Lung (tissue), 12 donors: Measurements from ENCODE around the gene ECM2. TPM values are rescaled to one million over a fixed set of nuclear protein-coding genes. Genes with fewer than 3 reads are reported as not detected.

Experiments used
- ATAC-seq: fragments of 200-7000 bp; cut with Tn5 transposase; one replicate; pipeline ENCODE4 v1.9.1; 2020; ENCODE audit warnings: moderate number of reproducible peaks; ENCODE audit not compliant: insufficient read depth, low FRiP score
- DNase-seq, 3 donors: peaks; one replicate each; pipeline ENCODE4 v3.0.0-alpha.2; 2013 to 2017
- H3K27ac ChIP-seq, 2 donors: one replicate each; pipeline ENCODE4 v1.5.1; 2013; ENCODE audit warnings: mild to moderate bottlenecking in 2 of 2, moderate library complexity in 2 of 2, control low read depth in 1 of 2, inconsistent platforms in 1 of 2, low read depth in 1 of 2, low read length in 1 of 2
- H3K27me3 ChIP-seq, 3 donors: one replicate each; pipeline ENCODE4 v1.5.1; 2013; ENCODE audit warnings: low read length in 2 of 3; ENCODE audit not compliant: control insufficient read depth in 3 of 3, insufficient read depth in 3 of 3
- H3K36me3 ChIP-seq, 4 donors: one replicate each; pipeline ENCODE4 v1.5.1; 2013; ENCODE audit warnings: low read length in 4 of 4, mild to moderate bottlenecking in 1 of 4, moderate library complexity in 1 of 4; ENCODE audit not compliant: control insufficient read depth in 4 of 4, insufficient read depth in 4 of 4
- H3K4me1 ChIP-seq, 5 donors: one replicate each; pipeline ENCODE4 v1.5.1; 2013; ENCODE audit warnings: low read length in 5 of 5, mild to moderate bottlenecking in 2 of 5, moderate library complexity in 1 of 5; ENCODE audit not compliant: control insufficient read depth in 5 of 5, insufficient read depth in 5 of 5
- H3K4me3 ChIP-seq: one replicate; pipeline ENCODE4 v1.5.1; 2013; ENCODE audit warnings: mild to moderate bottlenecking, control low read depth, moderate library complexity
- H3K9ac ChIP-seq, 2 donors: one replicate each; pipeline ENCODE4 v1.5.1; 2013; ENCODE audit warnings: low read length in 2 of 2, control low read depth in 1 of 2; ENCODE audit not compliant: insufficient read depth in 1 of 2
- H3K9me3 ChIP-seq, 4 donors: one replicate each; pipeline ENCODE4 v1.5.1; 2013; ENCODE audit warnings: low read length in 3 of 4, mild to moderate bottlenecking in 1 of 4, moderate library complexity in 1 of 4; ENCODE audit not compliant: control insufficient read depth in 4 of 4, insufficient read depth in 3 of 4
- CTCF ChIP-seq: IDR thresholded peaks from 2 replicates; pipeline ENCODE4 v1.5.1; 2012; ENCODE audit warnings: mild to moderate bottlenecking; ENCODE audit errors: control extremely low read depth, extremely low read depth
- WGBS, 2 donors: extraction: QIAGEN DNeasy Blood & Tissue Kit; methylation state at CpG; one replicate each; pipeline ENCODE4 v1.1.7; 2013; 5-methylcytosine and 5-hydroxymethylcytosine counted together
- polyA plus RNA-seq, 2 donors: library from polyadenylated mRNA; stranded (reverse); fragments of 200-250 nt; gene quantifications; one replicate each; pipeline ENCODE4 v1.2.1, GENCODE V29; 2013
- total RNA-seq, 2 donors: library from RNA; depleted of rRNA in 1 of 2; stranded (reverse); fragments of >200 nt in 1 of 2; gene quantifications; one replicate each; pipeline ENCODE4 v1.2.1, GENCODE V29; 2014 to 2021
- donor health status: control.
- donor health status: control.
- donor health status: Bipolar disorder and iron deficiency.
- donor health status: healthy.
- donor health status: DM: yes; HTN: yes; CAD: no.

The ECM2 gene
- total and polyA plus RNA-seq, 4 donors, result 0.92 to 63.1 (median 2.4) TPM

DNA sequence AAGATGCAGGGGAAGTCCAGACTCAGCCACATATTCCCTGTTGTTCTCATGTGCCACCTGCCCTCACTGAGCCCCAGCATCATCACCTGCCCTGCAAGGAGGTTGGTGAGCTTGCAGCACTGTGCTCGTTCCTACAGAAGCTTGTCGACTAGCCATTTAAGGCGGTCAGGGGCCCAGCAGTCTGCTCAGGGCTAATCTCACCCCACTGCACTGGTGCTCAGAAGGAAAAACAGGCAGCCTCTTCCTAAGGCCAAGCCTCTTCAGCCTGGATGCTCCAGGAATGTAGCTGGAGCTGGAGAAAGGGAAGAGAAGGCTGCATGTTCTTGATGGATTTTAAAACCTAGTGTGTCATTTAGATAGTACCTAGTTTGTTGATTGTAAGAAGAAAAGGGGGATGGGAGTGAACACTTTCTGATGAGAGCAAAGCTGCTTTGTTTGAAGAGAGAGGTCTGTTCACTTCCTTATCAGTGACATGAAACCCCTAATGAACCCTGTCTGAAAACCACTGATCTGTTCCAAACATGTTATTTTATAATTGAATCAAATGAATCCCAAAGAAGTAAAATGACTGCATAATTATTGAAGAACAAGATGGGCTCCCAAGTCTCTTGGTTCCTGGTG lies 42.9 kb downstream of the ECM2 start:
- peaks cover 0 to 40% (median 4%) of the 10 kb centered on the region in 5 donors for H3K4me1 ChIP-seq
- WGBS, 2 donors, result 76 to 86% methylated on average over 3 of the region's 3 CpGs
- no peak overlapping the region for H3K27ac ChIP-seq
- no peak overlapping the region for H3K9ac ChIP-seq
- DNase-seq (peak in 2 of 3 donors; percentile 38 to 47), ATAC-seq (no peak)
- peaks cover 0 to 7% (median 0%) of the 10 kb centered on the region in 4 donors for H3K36me3 ChIP-seq
- TF ChIP-seq CTCF, result no peak
- H3K4me3 ChIP-seq, result no peak overlapping the region
- no peaks in the 10 kb centered on the region for H3K27me3 ChIP-seq
- H3K9me3 ChIP-seq, result no peaks in the 10 kb centered on the region

GRCh38 chr9:92488681-92489550 lies 46.9 kb downstream of the ECM2 start:
- peak in 1 of 3 donors; percentile 25 for DNase-seq
- Histone ChIP-seq H3K27me3 (no peaks in the 10 kb centered on the region), H3K9me3 (no peaks in the 10 kb centered on the region), H3K27ac (no peak overlapping the region), H3K36me3 (peaks cover 0 to 2% (median 0%) of the 10 kb centered on the region in 4 donors), H3K4me1 (peaks cover 0 to 44% (median 10%) of the 10 kb centered on the region in 5 donors), H3K4me3 (no peak overlapping the region), H3K9ac (no peak overlapping the region)
- ATAC-seq, result no peak
- TF ChIP-seq CTCF, result no peak
- 73 to 86% methylated on average over 4 of the region's 4 CpGs for WGBS, 2 donors

GRCh38 chr9:92486371-92486770 lies 49.4 kb downstream of the ECM2 start:
- WGBS, 2 donors, result 69 to 76% methylated on average over 3 of the region's 3 CpGs
- H3K36me3 ChIP-seq, result no peaks in the 10 kb centered on the region
- no peak for ATAC-seq

More at GRCh38 chr9:92486371-92486770, 49.4 kb downstream of the ECM2 start:
- H3K27me3 ChIP-seq, result no peaks in the 10 kb centered on the region
- H3K4me3 ChIP-seq, result no peak overlapping the region
- TF ChIP-seq CTCF, result no peak
- H3K9me3 ChIP-seq, result no peaks in the 10 kb centered on the region
- peaks cover 2 to 42% (median 10%) of the 10 kb centered on the region in 5 donors for H3K4me1 ChIP-seq
- DNase-seq, result peak in 1 of 3 donors; percentile 43
- no peak overlapping the region for H3K27ac ChIP-seq
- no peak overlapping the region for H3K9ac ChIP-seq
